ENCODE data around the gene TMPRSS7. TPM values are rescaled to one million over a fixed set of nuclear protein-coding genes. Genes with fewer than 3 reads are reported as not detected.

TMPRSS7 gene
- total RNA-seq, 1 experiment from 2014 or later = not detected

GRCh38 chr3:112020674-112021085 is 13.9 kb upstream of the TMPRSS7 start:
- H3K4me1 Mint-ChIP-seq = no peaks in the 10 kb centered on the region; the same call in 1 of the 2 replicates
- ChIA-PET CTCF (no interaction called here), POLR2A (no interaction called here)
- H3K27me3 Mint-ChIP-seq (ENCODE audit: low read depth) = no peaks in the 10 kb centered on the region; the same call in 1 of the 2 replicates
- no peak overlapping the region for H3K27ac Mint-ChIP-seq
- DNase-seq (ENCODE audit: low spot score) (no peak), ATAC-seq (no peak)
- TF ChIP-seq FOXJ3 (CRISPR knock-in tag; IDR thresholded peaks at IDR 0.05; ENCODE audit: borderline replicate concordance) = no peak
- TF ChIP-seq STAT6 (CRISPR knock-in tag; conservative IDR thresholded peaks at IDR 0.05; ENCODE audit: low read depth) = no peak
- no peak for TF ChIP-seq TEAD4 (CRISPR knock-in tag; IDR thresholded peaks at IDR 0.05)
- TF ChIP-seq ZNF512 (CRISPR knock-in tag; IDR thresholded peaks at IDR 0.05; ENCODE audit: borderline replicate concordance) = no peak
- TF ChIP-seq MLX (CRISPR knock-in tag; IDR thresholded peaks at IDR 0.05) = no peak
- TF ChIP-seq ZNF219 (CRISPR knock-in tag; IDR thresholded peaks at IDR 0.05; ENCODE audit: borderline replicate concordance) = no peak
- TF ChIP-seq FOXK1 (CRISPR knock-in tag; IDR thresholded peaks at IDR 0.05) = no peak
- no peak overlapping the region for H3K4me3 Mint-ChIP-seq
- H3K36me3 Mint-ChIP-seq = no peaks in the 10 kb centered on the region
- H3K9me3 Mint-ChIP-seq = peaks cover 15% of the 10 kb centered on the region

- CTCF ChIA-PET = interaction anchor here (3.8 kb wide), 1 partner anchor 13 kb away, joined by 19 read pairs; no protein-coding TSS in a partner anchor
- no peak overlapping the region for H3K4me3 Mint-ChIP-seq
- POLR2A ChIA-PET = no interaction called here
- no peak overlapping the region for H3K27ac Mint-ChIP-seq
- H3K4me1 Mint-ChIP-seq = no peaks in the 10 kb centered on the region
- H3K36me3 Mint-ChIP-seq = peaks cover 1% of the 10 kb centered on the region; the same call in 1 of the 2 replicates
- DNase-seq (ENCODE audit: low spot score) (no peak), ATAC-seq (no peak)
- peaks cover 11% of the 10 kb centered on the region for H3K9me3 Mint-ChIP-seq
- no peaks in the 10 kb centered on the region for H3K27me3 Mint-ChIP-seq (ENCODE audit: low read depth)
- no peak for TF ChIP-seq E2F5 (CRISPR knock-in tag; IDR thresholded peaks at IDR 0.05)
- no peak for TF ChIP-seq JAZF1 (CRISPR knock-in tag; IDR thresholded peaks at IDR 0.05)
- TF ChIP-seq ETV6 (CRISPR knock-in tag; IDR thresholded peaks at IDR 0.05) = no peak
- no peak for TF ChIP-seq ATF1 (CRISPR knock-in tag; IDR thresholded peaks at IDR 0.05)
- TF ChIP-seq ZNF219 (CRISPR knock-in tag; IDR thresholded peaks at IDR 0.05; ENCODE audit: borderline replicate concordance) = no peak
- TF ChIP-seq PRRX2 (CRISPR knock-in tag; IDR thresholded peaks at IDR 0.05) = no peak
- TF ChIP-seq GTF2I (CRISPR knock-in tag; conservative IDR thresholded peaks at IDR 0.05) = no peak
- TF ChIP-seq JUN (CRISPR knock-in tag; IDR thresholded peaks at IDR 0.05) = no peak
- no peak for TF ChIP-seq TP53 (CRISPR knock-in tag; IDR thresholded peaks at IDR 0.05)
- TF ChIP-seq KAT7 (CRISPR knock-in tag; IDR thresholded peaks at IDR 0.05; ENCODE audit: borderline replicate concordance) = no peak
- TF ChIP-seq ZSCAN18 (CRISPR knock-in tag; IDR thresholded peaks at IDR 0.05) = no peak
- no peak for TF ChIP-seq ESRRA (CRISPR knock-in tag; IDR thresholded peaks at IDR 0.05; ENCODE audit: borderline replicate concordance)
- no peak for TF ChIP-seq ARID4B (CRISPR knock-in tag; IDR thresholded peaks at IDR 0.05; ENCODE audit: borderline replicate concordance)
- no peak for TF ChIP-seq IRF1 (CRISPR knock-in tag; IDR thresholded peaks at IDR 0.05)
- no peak for TF ChIP-seq ZNF512 (CRISPR knock-in tag; IDR thresholded peaks at IDR 0.05; ENCODE audit: borderline replicate concordance)
- no peak for TF ChIP-seq NR3C1 (CRISPR knock-in tag; conservative IDR thresholded peaks at IDR 0.05; ENCODE audit: low read depth)
Measured at GRCh38 chr3:112027142-112027541, 7.4 kb upstream of the TMPRSS7 start.
